GM12878 (cell line): ENCODE measurements around the gene CSF3R.

Experiments
- ATF3 ChIP-seq: IDR thresholded peaks from 2 replicates; pipeline ENCODE4 v1.6.1; 2011; ENCODE audit warnings: low read depth, mild to moderate bottlenecking, low read length, moderate library complexity, borderline replicate concordance; ENCODE audit errors: extremely low read depth
- BCLAF1 ChIP-seq: fragments of 450-650 bp; IDR thresholded peaks from 2 replicates; pipeline ENCODE4 v1.6.1; 2017; ENCODE audit warnings: antibody characterized with exemption, mild to moderate bottlenecking, moderate library complexity
- CHD4 ChIP-seq: fragments of 200-600 bp; sonication (generic); IDR thresholded peaks from 2 replicates; pipeline ENCODE4 v1.6.1; 2016; ENCODE audit warnings: mild to moderate bottlenecking
- CTCF ChIP-seq, 3 experiments: IDR thresholded peaks in 2 of 3; conservative IDR thresholded peaks in 1 of 3; 2 replicates each; pipeline ENCODE4 v1.5.1; 2011; ENCODE audit warnings: low read depth in 3 of 3, low read length in 3 of 3, mild to moderate bottlenecking in 3 of 3, control low read depth in 2 of 3, moderate library complexity in 2 of 3, inconsistent platforms in 1 of 3, mixed read lengths in 1 of 3; ENCODE audit not compliant: control insufficient read depth in 2 of 3, insufficient read depth in 1 of 3; ENCODE audit errors: extremely low read depth in 1 of 3
- MTA2 ChIP-seq: fragments of 450-650 bp; IDR thresholded peaks from 2 replicates; pipeline ENCODE4 v1.6.1; 2016; ENCODE audit warnings: low read depth, mild to moderate bottlenecking, moderate library complexity
- MYC ChIP-seq: IDR thresholded peaks from 2 replicates; pipeline ENCODE4 v1.6.1; 2011; ENCODE audit warnings: mild to moderate bottlenecking, low read length, moderate library complexity, inconsistent platforms; ENCODE audit not compliant: insufficient read depth, insufficient replicate concordance, insufficient read length, severe bottlenecking
- NRF1 ChIP-seq: conservative IDR thresholded peaks from 2 replicates; pipeline ENCODE4 v1.6.1; 2011; ENCODE audit warnings: mild to moderate bottlenecking, low read depth, low read length, improper control_type of control experiment
- PML ChIP-seq: IDR thresholded peaks from 2 replicates; pipeline ENCODE4 v1.6.1; 2012; ENCODE audit warnings: low read length, inconsistent platforms
- RFX5 ChIP-seq: IDR thresholded peaks from 2 replicates; pipeline ENCODE4 v1.6.1; 2011; ENCODE audit warnings: low read depth, low read length, improper control_type of control experiment
- SIN3A ChIP-seq: IDR thresholded peaks from 2 replicates; pipeline ENCODE4 v1.6.1; 2012; ENCODE audit warnings: low read depth, low read length, improper control_type of control experiment
- SIX5 ChIP-seq: IDR thresholded peaks from 2 replicates; pipeline ENCODE4 v1.6.1; 2011; ENCODE audit warnings: mild to moderate bottlenecking, low read depth, low read length, moderate library complexity; ENCODE audit not compliant: severe bottlenecking
- SMC3 ChIP-seq: IDR thresholded peaks from 2 replicates; pipeline ENCODE4 v1.6.1; 2011; ENCODE audit warnings: low read length, improper control_type of control experiment, borderline replicate concordance
- TF ChIP-seq, protein P1 (sequence below): IDR thresholded peaks from 2 replicates; pipeline ENCODE4 v1.6.1; 2012; ENCODE audit warnings: low read depth, low read length, improper control_type of control experiment

GRCh38 chr1:36463463-36463802, 19.3 kb downstream of the CSF3R start:
- TF ChIP-seq SMC3 (no peak), ATF3 (no peak), SIX5 (no peak), CHD4 (no peak), PML (no peak), CTCF (IDR thresholded peaks at IDR 0.05 in 2 of 3, conservative IDR thresholded peaks at IDR 0.05 in 1 of 3; ENCODE audit: control insufficient read depth in 2 of 3, extremely low read depth in 1 of 3, insufficient read depth in 1 of 3, low read depth in 3 of 3, low read length in 3 of 3) (no peak), SIN3A (no peak), MYC (no peak), NRF1 (no peak), RFX5 (no peak), BCLAF1 (no peak), MTA2 (no peak)
- TF ChIP-seq, protein P1, sequence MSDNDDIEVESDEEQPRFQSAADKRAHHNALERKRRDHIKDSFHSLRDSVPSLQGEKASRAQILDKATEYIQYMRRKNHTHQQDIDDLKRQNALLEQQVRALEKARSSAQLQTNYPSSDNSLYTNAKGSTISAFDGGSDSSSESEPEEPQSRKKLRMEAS: no peak
